Vagina (tissue), 2 donors: ENCODE measurements around the gene PIK3R1. TPM values are rescaled to one million over a fixed set of nuclear protein-coding genes. Genes with fewer than 3 reads are reported as not detected.

ENCODE experiments used
- DNase-seq, 2 donors: peaks; one replicate each; pipeline ENCODE4 v3.0.0-alpha.2; 2017; ENCODE audit errors: extremely low spot score in 2 of 2
- H3K27ac ChIP-seq: fragments of 200-600 bp; sonication (generic); one replicate; pipeline ENCODE4 v1.5.1; 2019
- H3K27me3 ChIP-seq: fragments of 200-600 bp; sonication (generic); one replicate; pipeline ENCODE4 v1.5.1; 2019
- H3K36me3 ChIP-seq, 2 donors: fragments of 200-600 bp; sonication (generic); one replicate each; pipeline ENCODE4 v1.5.1; 2017 to 2019
- H3K4me1 ChIP-seq: fragments of 200-600 bp; sonication (generic); one replicate; pipeline ENCODE4 v1.5.1; 2019
- H3K4me3 ChIP-seq, 2 donors: fragments of 200-600 bp; sonication (generic); 1 replicate in 1 of 2; 2 replicates in 1 of 2; pipeline ENCODE4 v1.5.1; 2016 to 2019
- H3K9me3 ChIP-seq: fragments of 200-600 bp; sonication (generic); one replicate; pipeline ENCODE4 v1.5.1; 2019
- CTCF ChIP-seq, 3 experiments: fragments of 450-650 bp in 2 of 3; fragments of 200-600 bp in 1 of 3; sonication (generic) in 1 of 3; IDR thresholded peaks; one replicate each; pipeline ENCODE4 v1.5.1; 2017 to 2019; ENCODE audit warnings: antibody characterized with exemption in 3 of 3, mild to moderate bottlenecking in 2 of 3, moderate library complexity in 2 of 3
- POLR2A ChIP-seq, 2 donors: fragments of 450-650 bp; IDR thresholded peaks; one replicate each; pipeline ENCODE4 v1.6.1; 2017; ENCODE audit warnings: antibody characterized with exemption in 2 of 2, mild to moderate bottlenecking in 2 of 2, moderate library complexity in 2 of 2
- POLR2AphosphoS5 ChIP-seq, 2 donors: sonication (generic); formaldehyde crosslinking; IDR thresholded peaks; one replicate each; pipeline ENCODE4 v1.9.0; 2017; ENCODE audit warnings: antibody characterized with exemption in 2 of 2, mild to moderate bottlenecking in 2 of 2, low read depth in 1 of 2; ENCODE audit not compliant: insufficient read depth in 1 of 2
- intact Hi-C: fragments of 100-400 bp; cut with DNase I; formaldehyde crosslinking; loops from one replicate; pipeline ENCODE4 v1.15.1; 2023
- total RNA-seq: library from RNA; depleted of rRNA; stranded (reverse); fragments of >200 nt; gene quantifications from one replicate; pipeline ENCODE4 v1.2.3, GENCODE V29; 2016

Gene PIK3R1
- total RNA-seq, 1 donor from 2014 or later: 134 TPM

- no peaks in the 10 kb centered on the region for H3K9me3 ChIP-seq
- no peak overlapping the region for H3K4me3 ChIP-seq
- intact Hi-C loops: no loop called here
- no peaks in the 10 kb centered on the region for H3K36me3 ChIP-seq
- peak in 1 of 2 donors; percentile 87 for DNase-seq
- no peak overlapping the region for H3K27ac ChIP-seq
- no peaks in the 10 kb centered on the region for H3K27me3 ChIP-seq
- H3K4me1 ChIP-seq: peaks cover 14% of the 10 kb centered on the region
- TF ChIP-seq POLR2A (IDR thresholded peaks at IDR 0.05): no peak
- TF ChIP-seq POLR2AphosphoS5 (IDR thresholded peaks at IDR 0.05; ENCODE audit: insufficient read depth in 1 of 2, low read depth in 1 of 2): no peak
- no peak for TF ChIP-seq CTCF (IDR thresholded peaks at IDR 0.05)
These were observed 104.3 kb downstream of the PIK3R1 start for GRCh38 chr5:68319706-68320412.

GRCh38 chr5:68320413-68320986, 104.9 kb downstream of the PIK3R1 start:
- no peak overlapping the region for H3K4me3 ChIP-seq
- H3K27ac ChIP-seq: no peak overlapping the region
- TF ChIP-seq CTCF (IDR thresholded peaks at IDR 0.05) (no peak), POLR2A (IDR thresholded peaks at IDR 0.05) (no peak), POLR2AphosphoS5 (IDR thresholded peaks at IDR 0.05; ENCODE audit: insufficient read depth in 1 of 2, low read depth in 1 of 2) (no peak)
- no peaks in the 10 kb centered on the region for H3K9me3 ChIP-seq
- peak in 1 of 2 donors; percentile 65 for DNase-seq
- no peaks in the 10 kb centered on the region for H3K36me3 ChIP-seq
- peaks cover 14% of the 10 kb centered on the region for H3K4me1 ChIP-seq
- no peaks in the 10 kb centered on the region for H3K27me3 ChIP-seq
- intact Hi-C loops: no loop called here

GRCh38 chr5:68325065-68325580, 109.6 kb downstream of the PIK3R1 start:
- Histone ChIP-seq H3K4me3 (no peak overlapping the region), H3K9me3 (no peaks in the 10 kb centered on the region), H3K27ac (no peak overlapping the region), H3K27me3 (no peaks in the 10 kb centered on the region), H3K4me1 (peaks cover 5% of the 10 kb centered on the region), H3K36me3 (no peaks in the 10 kb centered on the region)
- no peak for TF ChIP-seq POLR2AphosphoS5 (IDR thresholded peaks at IDR 0.05; ENCODE audit: insufficient read depth in 1 of 2, low read depth in 1 of 2)
- TF ChIP-seq CTCF (IDR thresholded peaks at IDR 0.05): no peak
- no peak for TF ChIP-seq POLR2A (IDR thresholded peaks at IDR 0.05)
- DNase-seq: peak in 1 of 2 donors; percentile 11
- intact Hi-C loops: no loop called here

GRCh38 chr5:68329554-68330255, 114.1 kb downstream of the PIK3R1 start:
- no peaks in the 10 kb centered on the region for H3K9me3 ChIP-seq
- DNase-seq: peak in 1 of 2 donors; percentile 8
- H3K27ac ChIP-seq: no peak overlapping the region
- H3K27me3 ChIP-seq: no peaks in the 10 kb centered on the region
- intact Hi-C loops: no loop called here
- TF ChIP-seq POLR2AphosphoS5 (IDR thresholded peaks at IDR 0.05; ENCODE audit: insufficient read depth in 1 of 2, low read depth in 1 of 2): no peak
- TF ChIP-seq CTCF (IDR thresholded peaks at IDR 0.05): no peak
- no peak for TF ChIP-seq POLR2A (IDR thresholded peaks at IDR 0.05)
- no peak overlapping the region for H3K4me3 ChIP-seq
- no peaks in the 10 kb centered on the region for H3K4me1 ChIP-seq
- no peaks in the 10 kb centered on the region for H3K36me3 ChIP-seq
